Upper lobe of right lung (tissue), 1 donor: Measurements from ENCODE around the gene RASGRP1. TPM values are rescaled to one million over a fixed set of nuclear protein-coding genes. Genes with fewer than 3 reads are reported as not detected.

ENCODE experiments used
- ATAC-seq: fragments of 200-7000 bp; cut with Tn5 transposase; one replicate; pipeline ENCODE4 v1.9.1; 2020; ENCODE audit warnings: mild to moderate bottlenecking, moderate library complexity
- DNase-seq: peaks from one replicate; pipeline ENCODE4 v3.0.0-alpha.2; 2020
- H3K27ac ChIP-seq: fragments of 200-600 bp; one replicate; pipeline ENCODE4 v1.8.0; 2022
- H3K27me3 ChIP-seq: fragments of 200-600 bp; one replicate; pipeline ENCODE4 v1.8.0; 2022; ENCODE audit warnings: mild to moderate bottlenecking
- H3K36me3 ChIP-seq: fragments of 200-600 bp; one replicate; pipeline ENCODE4 v1.8.0; 2022
- H3K4me1 ChIP-seq: fragments of 200-600 bp; one replicate; pipeline ENCODE4 v1.8.0; 2022
- H3K4me3 ChIP-seq: fragments of 200-600 bp; one replicate; pipeline ENCODE4 v1.8.0; 2022; ENCODE audit warnings: mild to moderate bottlenecking
- H3K9me3 ChIP-seq: fragments of 200-600 bp; one replicate; pipeline ENCODE4 v1.8.0; 2022
- CTCF ChIP-seq: fragments of 200-600 bp; IDR thresholded peaks from one replicate; pipeline ENCODE4 v1.8.0; 2022; ENCODE audit warnings: antibody characterized with exemption
- intact Hi-C: fragments of 100-400 bp; cut with DNase I; formaldehyde crosslinking; loops from one replicate; pipeline ENCODE4 v1.11.0; 2022
- total RNA-seq: library from RNA; stranded (reverse); fragmentation: NEBNext Ultra II Directional; extraction: Animal tissue kit (Norgen Biotek cat#: 25700); gene quantifications from one replicate; pipeline ENCODE4 v1.2.1, GENCODE V29; 2021
- donor health status: DM: no; HTN: yes; CAD: no; lungs with severe emphysema.

Gene RASGRP1
- total RNA-seq, 1 donor from 2014 or later, result 9.4 TPM

GRCh38 chr15:38565287-38565670 is 665 bp upstream of the RASGRP1 start:
- H3K27ac ChIP-seq, result no peak overlapping the region
- no peak for TF ChIP-seq CTCF
- peaks cover 7% of the 10 kb centered on the region for H3K27me3 ChIP-seq
- intact Hi-C loops, result loop anchor here (10.0 kb wide), 1 partner anchor 120 kb away; no protein-coding TSS in a partner anchor
- peaks cover 5% of the 10 kb centered on the region for H3K4me1 ChIP-seq
- H3K4me3 ChIP-seq, result no peak overlapping the region
- ATAC-seq, result no peak
- no peaks in the 10 kb centered on the region for H3K9me3 ChIP-seq
- DNase-seq, result no peak
- no peaks in the 10 kb centered on the region for H3K36me3 ChIP-seq

GRCh38 chr15:38563723-38564519 is 693 bp downstream of the RASGRP1 start:
- DNase-seq (peak; percentile 91), ATAC-seq (peak; percentile 95)
- Histone ChIP-seq H3K9me3 (no peaks in the 10 kb centered on the region), H3K36me3 (no peaks in the 10 kb centered on the region), H3K4me1 (peaks cover 5% of the 10 kb centered on the region), H3K27ac (peak overlapping the region; percentile 60), H3K4me3 (peak overlapping the region; percentile 59), H3K27me3 (peaks cover 7% of the 10 kb centered on the region)
- peak; percentile 90 for TF ChIP-seq CTCF
- intact Hi-C loops, result loop anchor here (10.0 kb wide), 1 partner anchor 121 kb away; no protein-coding TSS in a partner anchor

- no peak for ATAC-seq
- H3K27me3 ChIP-seq, result peaks cover 7% of the 10 kb centered on the region
- DNase-seq, result no peak
- no peak for TF ChIP-seq CTCF
- no peak overlapping the region for H3K27ac ChIP-seq
- H3K4me3 ChIP-seq, result no peak overlapping the region
- peaks cover 5% of the 10 kb centered on the region for H3K4me1 ChIP-seq
- no peaks in the 10 kb centered on the region for H3K9me3 ChIP-seq
- no peaks in the 10 kb centered on the region for H3K36me3 ChIP-seq
- intact Hi-C loops, result loop anchor here (10.0 kb wide), 1 partner anchor 123 kb away; no protein-coding TSS in a partner anchor
Observed at GRCh38 chr15:38562278-38562677, 2.3 kb downstream of the RASGRP1 start.

GRCh38 chr15:38560456-38560926 is 4.1 kb downstream of the RASGRP1 start:
- Histone ChIP-seq H3K36me3 (no peaks in the 10 kb centered on the region), H3K27ac (no peak overlapping the region), H3K4me1 (peaks cover 5% of the 10 kb centered on the region), H3K9me3 (no peaks in the 10 kb centered on the region), H3K27me3 (peaks cover 7% of the 10 kb centered on the region), H3K4me3 (no peak overlapping the region)
- ATAC-seq (no peak), DNase-seq (no peak)
- TF ChIP-seq CTCF, result no peak
- intact Hi-C loops, result loop anchor here (10.0 kb wide), 1 partner anchor 124 kb away; no protein-coding TSS in a partner anchor

- ATAC-seq (no peak), DNase-seq (no peak)
- Histone ChIP-seq H3K27me3 (peaks cover 2% of the 10 kb centered on the region), H3K4me1 (peaks cover 5% of the 10 kb centered on the region), H3K27ac (no peak overlapping the region), H3K36me3 (no peaks in the 10 kb centered on the region), H3K4me3 (no peak overlapping the region), H3K9me3 (no peaks in the 10 kb centered on the region)
- TF ChIP-seq CTCF, result no peak
- intact Hi-C loops, result loop anchor here (10.0 kb wide), 1 partner anchor 125 kb away; no protein-coding TSS in a partner anchor
Observed at GRCh38 chr15:38559636-38560307, 4.8 kb downstream of the RASGRP1 start.
